ENCODE measurements around the gene BCAS3.

Gene BCAS3

GRCh38 chr17:61254904-61255303, 577.3 kb downstream of the BCAS3 start:
- H3K4me3 ChIP-seq (ENCODE audit: control insufficient read depth in 1 of 7, extremely low read depth in 1 of 7, insufficient read depth in 4 of 7, low read depth in 2 of 7, low read length in 6 of 7) = no peak overlapping the region
- H3K4me1 ChIP-seq (ENCODE audit: control extremely low read depth in 1 of 4, control insufficient read depth in 4 of 4, insufficient read depth in 4 of 4, low read length in 3 of 4) = peaks cover 9 to 28% (median 21%) of the 10 kb centered on the region in 4 experiments
- H3K9me3 ChIP-seq (ENCODE audit: control extremely low read depth in 1 of 5, control insufficient read depth in 4 of 5, insufficient read depth in 2 of 5, low read depth in 1 of 5, low read length in 4 of 5) = no peaks in the 10 kb centered on the region
- no peak overlapping the region for H3K27ac ChIP-seq (ENCODE audit: insufficient read depth in 1 of 2, low read depth in 1 of 2, low read length in 2 of 2, poor library complexity in 1 of 2, severe bottlenecking in 2 of 2)
- CTCF ChIA-PET = no interaction called here
- no peak for DNase-seq
- WGBS (ENCODE audit: insufficient coverage) = 100% methylated on average over 1 of the region's 1 CpG
- no peaks in the 10 kb centered on the region for H3K36me3 ChIP-seq (ENCODE audit: control insufficient read depth in 4 of 4, insufficient read depth in 4 of 4, low read length in 3 of 4)
- H3K27me3 ChIP-seq (replicated peaks in 2 of 5; ENCODE audit: control insufficient read depth in 4 of 5, insufficient read depth in 5 of 5, low read length in 4 of 5) = peaks cover 0 to 56% (median 12%) of the 10 kb centered on the region in 5 experiments
- POLR2A ChIA-PET = no interaction called here

- Histone ChIP-seq H3K9me3 (ENCODE audit: control extremely low read depth in 1 of 5, control insufficient read depth in 4 of 5, insufficient read depth in 2 of 5, low read depth in 1 of 5, low read length in 4 of 5) (no peaks in the 10 kb centered on the region), H3K27me3 (replicated peaks in 2 of 5; ENCODE audit: control insufficient read depth in 4 of 5, insufficient read depth in 5 of 5, low read length in 4 of 5) (peaks cover 0 to 55% (median 12%) of the 10 kb centered on the region in 5 experiments), H3K36me3 (ENCODE audit: control insufficient read depth in 4 of 4, insufficient read depth in 4 of 4, low read length in 3 of 4) (no peaks in the 10 kb centered on the region), H3K4me1 (ENCODE audit: control extremely low read depth in 1 of 4, control insufficient read depth in 4 of 4, insufficient read depth in 4 of 4, low read length in 3 of 4) (peaks cover 5 to 27% (median 19%) of the 10 kb centered on the region in 4 experiments), H3K4me3 (ENCODE audit: control insufficient read depth in 1 of 7, extremely low read depth in 1 of 7, insufficient read depth in 4 of 7, low read depth in 2 of 7, low read length in 6 of 7) (no peak overlapping the region), H3K27ac (ENCODE audit: insufficient read depth in 1 of 2, low read depth in 1 of 2, low read length in 2 of 2, poor library complexity in 1 of 2, severe bottlenecking in 2 of 2) (no peak overlapping the region)
- no CpG with 5 or more reads among the region's 3 CpGs for WGBS (ENCODE audit: insufficient coverage)
- ChIA-PET POLR2A (no interaction called here), CTCF (no interaction called here)
- no peak for DNase-seq
These were observed 578.0 kb downstream of the BCAS3 start for GRCh38 chr17:61255647-61256046.

GRCh38 chr17:61259360-61259759, 581.7 kb downstream of the BCAS3 start:
- no peak for DNase-seq
- Histone ChIP-seq H3K9me3 (ENCODE audit: control extremely low read depth in 1 of 5, control insufficient read depth in 4 of 5, insufficient read depth in 2 of 5, low read depth in 1 of 5, low read length in 4 of 5) (no peaks in the 10 kb centered on the region), H3K4me1 (ENCODE audit: control extremely low read depth in 1 of 4, control insufficient read depth in 4 of 4, insufficient read depth in 4 of 4, low read length in 3 of 4) (peaks cover 0 to under 1% (median 0%) of the 10 kb centered on the region in 4 experiments), H3K36me3 (ENCODE audit: control insufficient read depth in 4 of 4, insufficient read depth in 4 of 4, low read length in 3 of 4) (no peaks in the 10 kb centered on the region), H3K27ac (ENCODE audit: insufficient read depth in 1 of 2, low read depth in 1 of 2, low read length in 2 of 2, poor library complexity in 1 of 2, severe bottlenecking in 2 of 2) (no peak overlapping the region), H3K27me3 (replicated peaks in 2 of 5; ENCODE audit: control insufficient read depth in 4 of 5, insufficient read depth in 5 of 5, low read length in 4 of 5) (peaks cover 0 to 57% (median 15%) of the 10 kb centered on the region in 5 experiments), H3K4me3 (ENCODE audit: control insufficient read depth in 1 of 7, extremely low read depth in 1 of 7, insufficient read depth in 4 of 7, low read depth in 2 of 7, low read length in 6 of 7) (no peak overlapping the region)
- CTCF ChIA-PET = interaction anchor here (0.6 kb wide), 1 partner anchor 110 kb away, joined by 3 read pairs; no protein-coding TSS in a partner anchor
- POLR2A ChIA-PET = no interaction called here
- 74% methylated on average over 2 of the region's 3 CpGs for WGBS (ENCODE audit: insufficient coverage)

- no peak for DNase-seq
- Histone ChIP-seq H3K4me1 (ENCODE audit: control extremely low read depth in 1 of 4, control insufficient read depth in 4 of 4, insufficient read depth in 4 of 4, low read length in 3 of 4) (no peaks in the 10 kb centered on the region), H3K36me3 (ENCODE audit: control insufficient read depth in 4 of 4, insufficient read depth in 4 of 4, low read length in 3 of 4) (no peaks in the 10 kb centered on the region), H3K4me3 (ENCODE audit: control insufficient read depth in 1 of 7, extremely low read depth in 1 of 7, insufficient read depth in 4 of 7, low read depth in 2 of 7, low read length in 6 of 7) (no peak overlapping the region), H3K27ac (ENCODE audit: insufficient read depth in 1 of 2, low read depth in 1 of 2, low read length in 2 of 2, poor library complexity in 1 of 2, severe bottlenecking in 2 of 2) (no peak overlapping the region), H3K27me3 (replicated peaks in 2 of 5; ENCODE audit: control insufficient read depth in 4 of 5, insufficient read depth in 5 of 5, low read length in 4 of 5) (peaks cover 0 to 51% (median 15%) of the 10 kb centered on the region in 5 experiments), H3K9me3 (ENCODE audit: control extremely low read depth in 1 of 5, control insufficient read depth in 4 of 5, insufficient read depth in 2 of 5, low read depth in 1 of 5, low read length in 4 of 5) (no peaks in the 10 kb centered on the region)
- 96% methylated on average over 8 of the region's 12 CpGs for WGBS (ENCODE audit: insufficient coverage)
- CTCF ChIA-PET = interaction anchor here (0.6 kb wide), 1 partner anchor 111 kb away, joined by 3 read pairs; no protein-coding TSS in a partner anchor
- POLR2A ChIA-PET = no interaction called here
These were observed 582.6 kb downstream of the BCAS3 start for GRCh38 chr17:61260071-61260797.

- Histone ChIP-seq H3K4me1 (ENCODE audit: control extremely low read depth in 1 of 4, control insufficient read depth in 4 of 4, insufficient read depth in 4 of 4, low read length in 3 of 4) (no peaks in the 10 kb centered on the region), H3K27me3 (replicated peaks in 2 of 5; ENCODE audit: control insufficient read depth in 4 of 5, insufficient read depth in 5 of 5, low read length in 4 of 5) (peaks cover 0 to 45% (median 15%) of the 10 kb centered on the region in 5 experiments), H3K4me3 (ENCODE audit: control insufficient read depth in 1 of 7, extremely low read depth in 1 of 7, insufficient read depth in 4 of 7, low read depth in 2 of 7, low read length in 6 of 7) (no peak overlapping the region), H3K9me3 (ENCODE audit: control extremely low read depth in 1 of 5, control insufficient read depth in 4 of 5, insufficient read depth in 2 of 5, low read depth in 1 of 5, low read length in 4 of 5) (no peaks in the 10 kb centered on the region), H3K27ac (ENCODE audit: insufficient read depth in 1 of 2, low read depth in 1 of 2, low read length in 2 of 2, poor library complexity in 1 of 2, severe bottlenecking in 2 of 2) (no peak overlapping the region), H3K36me3 (ENCODE audit: control insufficient read depth in 4 of 4, insufficient read depth in 4 of 4, low read length in 3 of 4) (no peaks in the 10 kb centered on the region)
- POLR2A ChIA-PET = no interaction called here
- WGBS (ENCODE audit: insufficient coverage) = 93% methylated on average over 3 of the region's 6 CpGs
- CTCF ChIA-PET = no interaction called here
- no peak for DNase-seq
These were observed 583.5 kb downstream of the BCAS3 start for GRCh38 chr17:61261001-61261637.

GRCh38 chr17:61265397-61265796, 587.7 kb downstream of the BCAS3 start:
- POLR2A ChIA-PET = no interaction called here

GRCh38 chr17:61267847-61268246, 590.2 kb downstream of the BCAS3 start:
- H3K4me1 ChIP-seq (ENCODE audit: control extremely low read depth in 1 of 4, control insufficient read depth in 4 of 4, insufficient read depth in 4 of 4, low read length in 3 of 4) = no peaks in the 10 kb centered on the region
- POLR2A ChIA-PET = no interaction called here
- no peaks in the 10 kb centered on the region for H3K9me3 ChIP-seq (ENCODE audit: control extremely low read depth in 1 of 5, control insufficient read depth in 4 of 5, insufficient read depth in 2 of 5, low read depth in 1 of 5, low read length in 4 of 5)
- CTCF ChIA-PET = no interaction called here
- H3K36me3 ChIP-seq (ENCODE audit: control insufficient read depth in 4 of 4, insufficient read depth in 4 of 4, low read length in 3 of 4) = no peaks in the 10 kb centered on the region
- H3K27ac ChIP-seq (ENCODE audit: insufficient read depth in 1 of 2, low read depth in 1 of 2, low read length in 2 of 2, poor library complexity in 1 of 2, severe bottlenecking in 2 of 2) = no peak overlapping the region
- no peak overlapping the region for H3K4me3 ChIP-seq (ENCODE audit: control insufficient read depth in 1 of 7, extremely low read depth in 1 of 7, insufficient read depth in 4 of 7, low read depth in 2 of 7, low read length in 6 of 7)
- DNase-seq = no peak
- WGBS (ENCODE audit: insufficient coverage) = no CpG with 5 or more reads among the region's 5 CpGs
- peaks cover 0 to 4% (median 0%) of the 10 kb centered on the region in 5 experiments for H3K27me3 ChIP-seq (replicated peaks in 2 of 5; ENCODE audit: control insufficient read depth in 4 of 5, insufficient read depth in 5 of 5, low read length in 4 of 5)

More at GRCh38 chr17:61265397-61265796, 587.7 kb downstream of the BCAS3 start:
- Histone ChIP-seq H3K4me3 (ENCODE audit: control insufficient read depth in 1 of 7, extremely low read depth in 1 of 7, insufficient read depth in 4 of 7, low read depth in 2 of 7, low read length in 6 of 7) (no peak overlapping the region), H3K27me3 (replicated peaks in 2 of 5; ENCODE audit: control insufficient read depth in 4 of 5, insufficient read depth in 5 of 5, low read length in 4 of 5) (peaks cover 0 to 17% (median 3%) of the 10 kb centered on the region in 5 experiments), H3K36me3 (ENCODE audit: control insufficient read depth in 4 of 4, insufficient read depth in 4 of 4, low read length in 3 of 4) (no peaks in the 10 kb centered on the region), H3K4me1 (ENCODE audit: control extremely low read depth in 1 of 4, control insufficient read depth in 4 of 4, insufficient read depth in 4 of 4, low read length in 3 of 4) (no peaks in the 10 kb centered on the region), H3K27ac (ENCODE audit: insufficient read depth in 1 of 2, low read depth in 1 of 2, low read length in 2 of 2, poor library complexity in 1 of 2, severe bottlenecking in 2 of 2) (no peak overlapping the region), H3K9me3 (ENCODE audit: control extremely low read depth in 1 of 5, control insufficient read depth in 4 of 5, insufficient read depth in 2 of 5, low read depth in 1 of 5, low read length in 4 of 5) (no peaks in the 10 kb centered on the region)
- no peak for DNase-seq
- 100% methylated on average over 1 of the region's 2 CpGs for WGBS (ENCODE audit: insufficient coverage)
- CTCF ChIA-PET = interaction anchor here (0.7 kb wide), 1 partner anchor 136 kb away, joined by 3 read pairs; no protein-coding TSS in a partner anchor

All from common myeloid progenitor, CD34-positive (primary cell).